ENCODE results near the gene ENPEP. TPM values are rescaled to one million over a fixed set of nuclear protein-coding genes. Genes with fewer than 3 reads are reported as not detected.
"Not testable (repeated sequence)": the region's sequence is repeated elsewhere in the genome, so short reads cannot be mapped to it uniquely, and the experiment has no call there.

Gene ENPEP
- total RNA-seq, 1 experiment from 2014 or later = 13.2 TPM

DNA sequence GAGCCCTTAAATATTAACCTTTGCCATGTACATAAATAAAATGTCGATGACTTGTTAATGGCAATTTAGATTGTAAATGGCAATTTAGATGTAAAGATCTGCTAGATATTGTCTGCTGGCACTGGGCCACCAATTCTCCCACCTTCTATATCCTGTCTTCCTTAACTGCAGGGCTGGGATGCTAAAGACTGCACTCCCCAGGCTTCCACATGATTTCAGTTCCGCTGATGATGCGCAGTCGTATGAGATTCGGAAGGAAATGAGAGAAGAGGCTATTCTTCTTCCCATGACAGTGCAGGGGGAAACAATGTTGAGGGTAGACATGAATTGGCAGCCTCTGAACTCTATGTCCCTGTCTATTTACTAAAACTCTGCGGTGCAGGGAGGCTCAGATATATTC, 91.3 kb downstream of the ENPEP start:
- intact Hi-C loops (cut with micrococcal nuclease; ENCODE audit: unreplicated experiment) = no loop called here
- H3K27me3 ChIP-seq (replicated peaks; ENCODE audit: insufficient read depth, low read depth, low read length, poor library complexity) = no peaks in the 10 kb centered on the region
- TF ChIP-seq, protein P1, sequence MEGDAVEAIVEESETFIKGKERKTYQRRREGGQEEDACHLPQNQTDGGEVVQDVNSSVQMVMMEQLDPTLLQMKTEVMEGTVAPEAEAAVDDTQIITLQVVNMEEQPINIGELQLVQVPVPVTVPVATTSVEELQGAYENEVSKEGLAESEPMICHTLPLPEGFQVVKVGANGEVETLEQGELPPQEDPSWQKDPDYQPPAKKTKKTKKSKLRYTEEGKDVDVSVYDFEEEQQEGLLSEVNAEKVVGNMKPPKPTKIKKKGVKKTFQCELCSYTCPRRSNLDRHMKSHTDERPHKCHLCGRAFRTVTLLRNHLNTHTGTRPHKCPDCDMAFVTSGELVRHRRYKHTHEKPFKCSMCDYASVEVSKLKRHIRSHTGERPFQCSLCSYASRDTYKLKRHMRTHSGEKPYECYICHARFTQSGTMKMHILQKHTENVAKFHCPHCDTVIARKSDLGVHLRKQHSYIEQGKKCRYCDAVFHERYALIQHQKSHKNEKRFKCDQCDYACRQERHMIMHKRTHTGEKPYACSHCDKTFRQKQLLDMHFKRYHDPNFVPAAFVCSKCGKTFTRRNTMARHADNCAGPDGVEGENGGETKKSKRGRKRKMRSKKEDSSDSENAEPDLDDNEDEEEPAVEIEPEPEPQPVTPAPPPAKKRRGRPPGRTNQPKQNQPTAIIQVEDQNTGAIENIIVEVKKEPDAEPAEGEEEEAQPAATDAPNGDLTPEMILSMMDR (conservative IDR thresholded peaks at IDR 0.05; ENCODE audit: low read depth, low read length) = no peak
- TF ChIP-seq EZH2 (IDR thresholded peaks at IDR 0.05; ENCODE audit: borderline replicate concordance, low read depth, low read length, poor library complexity, severe bottlenecking) = no peak
- no peak overlapping the region for H3K4me3 ChIP-seq (ENCODE audit: low read depth, low read length, poor library complexity, severe bottlenecking)
- no peaks in the 10 kb centered on the region for H3K4me1 ChIP-seq (ENCODE audit: insufficient read depth, low read length, poor library complexity, severe bottlenecking)
- H3K36me3 ChIP-seq (ENCODE audit: insufficient read depth, low read length, poor library complexity, severe bottlenecking) = no peaks in the 10 kb centered on the region
- H3K9me3 ChIP-seq (ENCODE audit: low read depth, low read length, poor library complexity, severe bottlenecking) = no peaks in the 10 kb centered on the region
- no peak overlapping the region for H3K27ac ChIP-seq (ENCODE audit: low read depth, low read length, poor library complexity, severe bottlenecking)
- BruUV-seq (replicated peaks) = no TSS peak
- no peak for DNase-seq (ENCODE audit: low spot score)
- ChIA-PET CTCF (no interaction called here), POLR2A (ENCODE audit: low non-redundant PET) (no interaction called here)

DNA sequence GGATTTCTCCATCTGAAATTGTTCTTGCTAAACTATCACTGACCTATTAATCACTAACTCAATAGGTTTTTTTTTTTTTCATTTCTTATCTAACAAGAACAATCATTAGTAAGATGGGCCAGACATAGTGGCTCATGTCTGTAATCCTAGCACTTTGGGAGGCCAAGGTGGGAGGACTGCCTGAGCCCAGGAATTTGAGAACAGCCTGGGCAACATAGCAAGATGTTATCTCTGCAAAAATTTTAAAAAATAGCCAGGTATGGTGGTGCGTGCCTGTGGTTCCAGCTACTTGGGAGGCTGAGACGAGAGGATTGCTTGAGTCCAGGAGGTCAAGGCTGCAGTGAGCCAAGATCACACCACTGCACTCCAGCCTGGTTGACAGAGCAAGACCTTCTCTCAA, 100.7 kb downstream of the ENPEP start:
- H3K9me3 ChIP-seq (ENCODE audit: low read depth, low read length, poor library complexity, severe bottlenecking); intact Hi-C loops (cut with micrococcal nuclease; ENCODE audit: unreplicated experiment); CTCF ChIA-PET; POLR2A ChIA-PET (ENCODE audit: low non-redundant PET); DNase-seq (ENCODE audit: low spot score); H3K36me3 ChIP-seq (ENCODE audit: insufficient read depth, low read length, poor library complexity, severe bottlenecking); H3K27me3 ChIP-seq (replicated peaks; ENCODE audit: insufficient read depth, low read depth, low read length, poor library complexity); H3K4me3 ChIP-seq (ENCODE audit: low read depth, low read length, poor library complexity, severe bottlenecking); H3K27ac ChIP-seq (ENCODE audit: low read depth, low read length, poor library complexity, severe bottlenecking); BruUV-seq (replicated peaks); H3K4me1 ChIP-seq (ENCODE audit: insufficient read depth, low read length, poor library complexity, severe bottlenecking): not testable (repeated sequence)

DNA sequence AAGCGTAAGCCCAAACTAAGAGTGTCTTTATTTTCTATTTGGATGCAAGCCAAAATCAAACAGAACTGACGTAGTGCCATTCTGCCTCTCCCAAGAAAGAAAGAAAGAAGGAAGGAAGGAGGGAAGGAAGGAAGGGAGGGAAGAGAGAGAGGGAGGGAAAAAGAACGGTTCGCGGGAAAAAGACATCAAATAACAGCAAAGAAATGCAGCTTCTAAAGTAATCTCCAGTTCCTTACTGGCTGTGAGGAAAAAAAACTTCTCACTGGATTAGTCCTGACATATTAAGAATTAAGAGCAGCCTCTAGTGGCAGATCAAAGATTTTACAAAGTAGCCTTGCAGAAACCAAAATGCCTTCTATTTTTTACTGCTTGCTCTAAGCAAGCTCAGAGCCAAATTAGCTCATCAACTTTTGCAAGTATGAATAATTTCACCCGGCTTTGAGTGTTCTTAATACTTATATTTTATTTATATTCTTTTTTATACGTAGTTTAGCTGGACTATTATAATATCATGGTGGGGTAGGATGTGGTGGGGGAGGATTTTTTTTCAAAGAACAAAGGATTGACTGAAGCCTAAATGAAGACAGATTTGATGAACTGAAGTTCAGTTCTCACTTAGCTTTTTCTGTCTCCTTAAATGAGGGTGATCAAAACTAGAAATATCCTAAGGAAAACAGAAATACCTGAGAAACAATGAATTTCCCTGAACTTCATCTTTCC, 110.3 kb downstream of the ENPEP start:
- TF ChIP-seq EZH2 (IDR thresholded peaks at IDR 0.05; ENCODE audit: borderline replicate concordance, low read depth, low read length, poor library complexity, severe bottlenecking) = no peak
- TF ChIP-seq, protein P1 (conservative IDR thresholded peaks at IDR 0.05; ENCODE audit: low read depth, low read length) = peak; percentile 71
- no peaks in the 10 kb centered on the region for H3K36me3 ChIP-seq (ENCODE audit: insufficient read depth, low read length, poor library complexity, severe bottlenecking)
- no peaks in the 10 kb centered on the region for H3K27me3 ChIP-seq (replicated peaks; ENCODE audit: insufficient read depth, low read depth, low read length, poor library complexity)
- ChIA-PET POLR2A (ENCODE audit: low non-redundant PET) (no interaction called here), CTCF (interaction anchor here (0.6 to 1.7 kb wide), 4 partner anchors 242 to 573 kb away, joined by 3 to 8 read pairs (median 4); no protein-coding TSS in a partner anchor)
- H3K9me3 ChIP-seq (ENCODE audit: low read depth, low read length, poor library complexity, severe bottlenecking) = no peaks in the 10 kb centered on the region
- DNase-seq (ENCODE audit: low spot score) = peak; percentile 86
- no peaks in the 10 kb centered on the region for H3K4me1 ChIP-seq (ENCODE audit: insufficient read depth, low read length, poor library complexity, severe bottlenecking)
- H3K27ac ChIP-seq (ENCODE audit: low read depth, low read length, poor library complexity, severe bottlenecking) = no peak overlapping the region
- intact Hi-C loops (cut with micrococcal nuclease; ENCODE audit: unreplicated experiment) = no loop called here
- H3K4me3 ChIP-seq (ENCODE audit: low read depth, low read length, poor library complexity, severe bottlenecking) = peak overlapping the region; percentile 34
- BruUV-seq (replicated peaks) = no TSS peak
